Ishikawa (cell line): ENCODE measurements around the gene COX4I1.

Experiments used
- CEBPB ChIP-seq: IDR thresholded peaks from 2 replicates; pipeline ENCODE4 v1.6.1; 2012
- FOXM1 ChIP-seq: IDR thresholded peaks from 2 replicates; pipeline ENCODE4 v1.6.1; 2012; ENCODE audit warnings: low read depth, borderline replicate concordance
- NFIC ChIP-seq: IDR thresholded peaks from 2 replicates; pipeline ENCODE4 v1.6.1; 2012
- RAD21 ChIP-seq: IDR thresholded peaks from 2 replicates; pipeline ENCODE4 v1.6.1; 2012; ENCODE audit warnings: low read depth
- TAF1 ChIP-seq: IDR thresholded peaks from 2 replicates; pipeline ENCODE4 v1.6.1; 2012; ENCODE audit warnings: low read depth, mild to moderate bottlenecking
- USF1 ChIP-seq: IDR thresholded peaks from 2 replicates; pipeline ENCODE4 v1.6.1; 2012
- TF ChIP-seq, protein P1 (sequence below): IDR thresholded peaks from 2 replicates; pipeline ENCODE4 v1.6.1; 2012; ENCODE audit warnings: low read depth, mild to moderate bottlenecking

- TF ChIP-seq FOXM1 (no peak), NFIC (no peak), CEBPB (no peak), USF1 (no peak), RAD21 (no peak), TAF1 (no peak)
- TF ChIP-seq, protein P1, sequence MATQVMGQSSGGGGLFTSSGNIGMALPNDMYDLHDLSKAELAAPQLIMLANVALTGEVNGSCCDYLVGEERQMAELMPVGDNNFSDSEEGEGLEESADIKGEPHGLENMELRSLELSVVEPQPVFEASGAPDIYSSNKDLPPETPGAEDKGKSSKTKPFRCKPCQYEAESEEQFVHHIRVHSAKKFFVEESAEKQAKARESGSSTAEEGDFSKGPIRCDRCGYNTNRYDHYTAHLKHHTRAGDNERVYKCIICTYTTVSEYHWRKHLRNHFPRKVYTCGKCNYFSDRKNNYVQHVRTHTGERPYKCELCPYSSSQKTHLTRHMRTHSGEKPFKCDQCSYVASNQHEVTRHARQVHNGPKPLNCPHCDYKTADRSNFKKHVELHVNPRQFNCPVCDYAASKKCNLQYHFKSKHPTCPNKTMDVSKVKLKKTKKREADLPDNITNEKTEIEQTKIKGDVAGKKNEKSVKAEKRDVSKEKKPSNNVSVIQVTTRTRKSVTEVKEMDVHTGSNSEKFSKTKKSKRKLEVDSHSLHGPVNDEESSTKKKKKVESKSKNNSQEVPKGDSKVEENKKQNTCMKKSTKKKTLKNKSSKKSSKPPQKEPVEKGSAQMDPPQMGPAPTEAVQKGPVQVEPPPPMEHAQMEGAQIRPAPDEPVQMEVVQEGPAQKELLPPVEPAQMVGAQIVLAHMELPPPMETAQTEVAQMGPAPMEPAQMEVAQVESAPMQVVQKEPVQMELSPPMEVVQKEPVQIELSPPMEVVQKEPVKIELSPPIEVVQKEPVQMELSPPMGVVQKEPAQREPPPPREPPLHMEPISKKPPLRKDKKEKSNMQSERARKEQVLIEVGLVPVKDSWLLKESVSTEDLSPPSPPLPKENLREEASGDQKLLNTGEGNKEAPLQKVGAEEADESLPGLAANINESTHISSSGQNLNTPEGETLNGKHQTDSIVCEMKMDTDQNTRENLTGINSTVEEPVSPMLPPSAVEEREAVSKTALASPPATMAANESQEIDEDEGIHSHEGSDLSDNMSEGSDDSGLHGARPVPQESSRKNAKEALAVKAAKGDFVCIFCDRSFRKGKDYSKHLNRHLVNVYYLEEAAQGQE: no peak
Observed at GRCh38 chr16:85832570-85833218, 33.2 kb downstream of the COX4I1 start.
